ENCODE results near the gene FAF1. TPM values are rescaled to one million over a fixed set of nuclear protein-coding genes. Genes with fewer than 3 reads are reported as not detected.

The FAF1 gene
- total and polyA plus RNA-seq, 2 of the 8 experiments (the other 6 are each of a cell fraction or from before 2014, with no cell fraction given) = 10.8 to 65.9 TPM

GRCh38 chr1:50859657-50860056 is 100.4 kb downstream of the FAF1 start:
- Histone ChIP-seq H3K14ac (ENCODE audit: insufficient read length) (no peak overlapping the region), H3K4me1 (replicated peaks in 1 of 4; ENCODE audit: control insufficient read depth in 3 of 4, insufficient read depth in 4 of 4, low read length in 3 of 4) (no peaks in the 10 kb centered on the region), H3K79me2 (ENCODE audit: control insufficient read depth in 1 of 2, insufficient read depth in 2 of 2, low read length in 2 of 2) (peaks cover 0 to 40% of the 10 kb centered on the region in 2 experiments; a peak in 3 of 4 replicates), H3K79me1 (ENCODE audit: low read depth, low read length) (no peaks in the 10 kb centered on the region), H3K23ac (ENCODE audit: insufficient read length) (no peak overlapping the region), H4K20me1 (replicated peaks in 1 of 2; ENCODE audit: control insufficient read depth in 1 of 2, insufficient read depth in 2 of 2, low read length in 2 of 2) (no peaks in the 10 kb centered on the region), H2BK5ac (ENCODE audit: low read depth, low read length) (no peak overlapping the region), H2AK5ac (ENCODE audit: low read depth, low read length) (no peak overlapping the region), H4K8ac (ENCODE audit: extremely low read depth, insufficient read depth, low read length) (no peak overlapping the region), H3K4me3 (ENCODE audit: extremely low read depth in 1 of 4, insufficient read depth in 2 of 4, low read depth in 3 of 4, low read length in 4 of 4) (no peak overlapping the region), H3K4me2 (ENCODE audit: insufficient read depth in 1 of 2, low read depth in 2 of 2, low read length in 2 of 2) (no peak overlapping the region), H2BK20ac (ENCODE audit: low read length) (no peak overlapping the region), H3K9ac (replicated peaks in 1 of 4; ENCODE audit: extremely low read depth in 1 of 4, low read depth in 3 of 4, low read length in 3 of 4) (no peak overlapping the region), H3K23me2 (ENCODE audit: low read depth, low read length) (no peaks in the 10 kb centered on the region), H3K36me3 (ENCODE audit: control insufficient read depth in 2 of 4, insufficient read depth in 4 of 4, low read length in 3 of 4) (no peaks in the 10 kb centered on the region), H2BK12ac (ENCODE audit: low read depth, low read length) (no peak overlapping the region), H3K27ac (ENCODE audit: low read depth, low read length) (no peak overlapping the region), H2AFZ (ENCODE audit: low read length) (no peak overlapping the region), H3K4ac (replicated peaks; ENCODE audit: insufficient read length, low read depth, low read length) (no peak overlapping the region), H4K91ac (replicated peaks; ENCODE audit: insufficient read length, low read length) (no peak overlapping the region), H3K56ac (replicated peaks; ENCODE audit: insufficient read length, low read depth, low read length) (no peak overlapping the region), H3K18ac (ENCODE audit: extremely low read depth, low read length) (no peak overlapping the region), H3K9me3 (ENCODE audit: insufficient read depth in 2 of 2, low read depth in 1 of 2, low read length in 1 of 2) (peaks cover 5% of the 10 kb centered on the region in 2 experiments; a peak in 3 of 4 replicates), H3K27me3 (replicated peaks in 1 of 4; ENCODE audit: control insufficient read depth in 3 of 4, extremely low read depth in 1 of 4, insufficient read depth in 3 of 4, low read length in 3 of 4) (no peaks in the 10 kb centered on the region), H4K5ac (ENCODE audit: insufficient read length, low read depth, low read length) (no peak overlapping the region), H2BK15ac (ENCODE audit: low read length) (no peak overlapping the region), H2BK120ac (replicated peaks; ENCODE audit: low read depth, low read length) (no peak overlapping the region)
- WGBS, 2 experiments (ENCODE audit: extremely low coverage in 1 of 2, insufficient coverage in 1 of 2, insufficient read length in 1 of 2, insufficient replicate concordance in 2 of 2, low coverage in 1 of 2, low lambda C conversion rate in 2 of 2, missing lambda C conversion rate in 1 of 2) = 93% methylated on average over 1 of the region's 1 CpG; no CpG with 5 or more reads in 1 of the 2 experiments
- FAIRE-seq (no peak), DNase-seq (ENCODE audit: low read depth in 1 of 2, low spot score in 2 of 2) (no peak)
- TF ChIP-seq BRCA1 (IDR thresholded peaks at IDR 0.05; ENCODE audit: low read depth, low read length) (no peak), KDM5A (IDR thresholded peaks at IDR 0.05; ENCODE audit: low read length) (no peak), EZH2 (IDR thresholded peaks at IDR 0.05; ENCODE audit: low read depth, low read length, severe bottlenecking) (no peak), EGR1 (IDR thresholded peaks at IDR 0.05; ENCODE audit: borderline replicate concordance, low read depth, low read length) (no peak)
- POLR2A ChIA-PET (ENCODE audit: partially characterized antibody) = no interaction called here
- CTCF ChIA-PET (ENCODE audit: partially characterized antibody) = interaction anchor here (1.0 kb wide), 1 partner anchor 13 kb away, joined by 3 read pairs; no protein-coding TSS in a partner anchor

All from H1 (cell line).